Uterus (tissue), 4 donors: ENCODE measurements around the gene MRPL55. TPM values are rescaled to one million over a fixed set of nuclear protein-coding genes. Genes with fewer than 3 reads are reported as not detected.
"Not testable (repeated sequence)": the region's sequence is repeated elsewhere in the genome, so short reads cannot be mapped to it uniquely, and the experiment has no call there.

Source experiments
- DNase-seq, 2 donors: peaks; one replicate each; pipeline ENCODE4 v3.0.0-alpha.2; 2019 to 2020
- H3K27ac ChIP-seq, 2 donors: fragments of 200-600 bp; sonication (generic); 1 replicate in 1 of 2; 2 replicates in 1 of 2; pipeline ENCODE4 v1.5.1; 2016 to 2018
- H3K27me3 ChIP-seq, 2 donors: fragments of 200-600 bp; sonication (generic); one replicate each; pipeline ENCODE4 v1.5.1; 2018 to 2019; ENCODE audit warnings: control low read depth in 1 of 2
- H3K36me3 ChIP-seq, 2 donors: fragments of 200-600 bp; sonication (generic); one replicate each; pipeline ENCODE4 v1.5.1; 2019; ENCODE audit warnings: control low read depth in 1 of 2
- H3K4me1 ChIP-seq, 2 donors: fragments of 200-600 bp; sonication (generic); one replicate each; pipeline ENCODE4 v1.5.1; 2018 to 2019; ENCODE audit warnings: control low read depth in 1 of 2
- H3K4me3 ChIP-seq, 2 donors: fragments of 200-600 bp; sonication (generic); 1 replicate in 1 of 2; 2 replicates in 1 of 2; pipeline ENCODE4 v1.5.1; 2018 to 2019; ENCODE audit warnings: mild to moderate bottlenecking in 1 of 2
- H3K9me3 ChIP-seq, 2 donors: fragments of 200-600 bp; sonication (generic); one replicate each; pipeline ENCODE4 v1.5.1; 2019; ENCODE audit warnings: control low read depth in 1 of 2
- CTCF ChIP-seq, 4 experiments: fragments of 200-600 bp in 2 of 4; fragments of 450-650 bp in 2 of 4; sonication (generic) in 2 of 4; IDR thresholded peaks; one replicate each; pipeline ENCODE4 v1.5.1; 2016 to 2019; ENCODE audit warnings: antibody characterized with exemption in 4 of 4, mild to moderate bottlenecking in 2 of 4, moderate library complexity in 1 of 4
- POLR2A ChIP-seq, 2 donors: fragments of 450-650 bp; IDR thresholded peaks; one replicate each; pipeline ENCODE4 v1.6.1; 2016; ENCODE audit warnings: antibody characterized with exemption in 2 of 2, mild to moderate bottlenecking in 1 of 2, moderate library complexity in 1 of 2
- intact Hi-C: fragments of 100-400 bp; cut with DNase I; formaldehyde crosslinking; loops from one replicate; pipeline ENCODE4 v1.15.1; 2023; ENCODE audit warnings: low total_unique reads
- total RNA-seq, 4 donors: library from RNA; depleted of rRNA in 3 of 4; stranded (reverse); fragments of >200 nt in 3 of 4; gene quantifications; one replicate each; pipeline versions ENCODE4 v1.1.0 to v1.2.4, GENCODE V29; 2014 to 2023
- donor health status: DM: yes; HTN: yes; CAD: no.

MRPL55 gene
- total RNA-seq, 4 donors from 2014 or later = 19.4 to 43.4 (median 33.6) TPM

GRCh38 chr1:228114827-228115226, 5.7 kb upstream of the MRPL55 start:
- intact Hi-C loops = no loop called here
- Histone ChIP-seq H3K4me3 (no peak overlapping the region), H3K27ac (no peak overlapping the region), H3K27me3 (no peaks in the 10 kb centered on the region), H3K9me3 (no peaks in the 10 kb centered on the region), H3K4me1 (no peaks in the 10 kb centered on the region), H3K36me3 (no peaks in the 10 kb centered on the region)
- no peak for TF ChIP-seq CTCF (IDR thresholded peaks at IDR 0.05)
- DNase-seq = no peak

GRCh38 chr1:228112617-228113016, 3.5 kb upstream of the MRPL55 start:
- Histone ChIP-seq H3K27ac (no peak overlapping the region), H3K4me1 (peaks cover 0 to 11% of the 10 kb centered on the region in 2 donors), H3K36me3 (no peaks in the 10 kb centered on the region), H3K9me3 (no peaks in the 10 kb centered on the region), H3K4me3 (no peak overlapping the region), H3K27me3 (no peaks in the 10 kb centered on the region)
- intact Hi-C loops = no loop called here
- DNase-seq = no peak
- TF ChIP-seq POLR2A (IDR thresholded peaks at IDR 0.05) = no peak
- TF ChIP-seq CTCF (IDR thresholded peaks at IDR 0.05) = no peak

GRCh38 chr1:228112167-228112566, 3.1 kb upstream of the MRPL55 start:
- no peak for DNase-seq
- H3K4me3 ChIP-seq = no peak overlapping the region
- TF ChIP-seq POLR2A (IDR thresholded peaks at IDR 0.05) (no peak), CTCF (IDR thresholded peaks at IDR 0.05) (no peak)
- H3K27ac ChIP-seq = no peak overlapping the region
- H3K27me3 ChIP-seq = no peaks in the 10 kb centered on the region
- H3K4me1 ChIP-seq = peaks cover 0 to 12% of the 10 kb centered on the region in 2 donors
- intact Hi-C loops = no loop called here
- no peaks in the 10 kb centered on the region for H3K9me3 ChIP-seq
- H3K36me3 ChIP-seq = no peaks in the 10 kb centered on the region

- DNase-seq, H3K4me3 ChIP-seq, H3K27me3 ChIP-seq, H3K27ac ChIP-seq, H3K36me3 ChIP-seq, intact Hi-C loops, H3K9me3 ChIP-seq: not testable (repeated sequence)
- H3K4me1 ChIP-seq = peaks cover 0 to 12% of the 10 kb centered on the region in 2 donors
Observed at GRCh38 chr1:228111315-228111714, 2.2 kb upstream of the MRPL55 start.

- no peaks in the 10 kb centered on the region for H3K36me3 ChIP-seq
- peaks cover 0 to 12% of the 10 kb centered on the region in 2 donors for H3K4me1 ChIP-seq
- peak overlapping the region in 1 of 2 donors; percentile 71 for H3K4me3 ChIP-seq
- no peak for TF ChIP-seq POLR2A (IDR thresholded peaks at IDR 0.05)
- no peak for TF ChIP-seq CTCF (IDR thresholded peaks at IDR 0.05)
- intact Hi-C loops = no loop called here
- DNase-seq = no peak
- no peaks in the 10 kb centered on the region for H3K9me3 ChIP-seq
- no peaks in the 10 kb centered on the region for H3K27me3 ChIP-seq
- peak overlapping the region; percentile 94 to 97 for H3K27ac ChIP-seq
Observed at GRCh38 chr1:228110556-228110955, 1.5 kb upstream of the MRPL55 start.

- intact Hi-C loops = no loop called here
- H3K27ac ChIP-seq = peak overlapping the region; percentile 94 to 97
- no peaks in the 10 kb centered on the region for H3K36me3 ChIP-seq
- peak overlapping the region; percentile 71 to 82 for H3K4me3 ChIP-seq
- no peaks in the 10 kb centered on the region for H3K9me3 ChIP-seq
- peak in 1 of 2 donors; percentile 52 for DNase-seq
- H3K4me1 ChIP-seq = peaks cover 0 to 12% of the 10 kb centered on the region in 2 donors
- TF ChIP-seq CTCF (IDR thresholded peaks at IDR 0.05) (no peak), POLR2A (IDR thresholded peaks at IDR 0.05) (no peak)
- H3K27me3 ChIP-seq = no peaks in the 10 kb centered on the region
Observed at GRCh38 chr1:228109962-228110488, 926 bp upstream of the MRPL55 start.
